ENCODE data around the gene SYCP2. TPM values are rescaled to one million over a fixed set of nuclear protein-coding genes. Genes with fewer than 3 reads are reported as not detected.

Gene SYCP2
- total and polyA plus RNA-seq, 2 of the 8 experiments (the other 6 are each of a cell fraction or from before 2014, with no cell fraction given), result 0.02 to 0.50 TPM

DNA sequence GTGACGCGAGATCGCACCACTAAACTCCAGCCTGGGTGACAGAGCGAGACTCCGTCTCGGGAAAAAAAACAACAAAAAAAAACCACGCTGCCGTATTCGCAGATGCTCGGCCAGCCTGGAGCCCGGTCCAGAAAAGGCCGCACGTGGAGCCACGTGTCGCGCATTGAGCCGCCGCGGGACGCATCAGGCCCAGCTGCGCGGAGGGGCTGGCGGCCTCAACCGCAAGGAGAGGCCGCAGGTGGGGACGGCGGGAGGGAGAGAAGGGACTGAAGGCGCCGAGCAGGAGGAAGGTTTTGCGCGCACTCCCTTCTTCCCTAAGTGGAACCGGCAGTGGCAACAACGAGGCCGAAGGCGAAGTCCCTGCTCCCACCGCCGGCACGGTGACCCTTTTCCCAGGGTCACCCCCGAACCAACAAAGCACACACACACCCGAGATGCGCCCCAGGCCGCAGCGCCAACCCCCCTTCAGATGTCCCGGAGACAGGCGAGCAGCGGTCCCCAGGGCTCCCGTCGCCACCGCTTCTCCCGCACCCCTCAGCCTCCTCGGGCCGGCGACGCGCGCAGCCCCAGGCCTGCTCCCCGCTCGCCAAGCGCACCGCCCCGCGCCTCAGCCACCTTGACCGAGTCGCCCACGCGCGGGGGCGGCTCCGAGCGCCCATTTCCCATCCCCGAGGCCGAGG is 681 bp downstream of the SYCP2 start:
- H4K91ac ChIP-seq (replicated peaks; ENCODE audit: insufficient read length, low read length), result no peak overlapping the region
- H3K18ac ChIP-seq (ENCODE audit: extremely low read depth, low read length), result no peak overlapping the region
- no peaks in the 10 kb centered on the region for H3K4me1 ChIP-seq (replicated peaks in 1 of 4; ENCODE audit: control insufficient read depth in 3 of 4, insufficient read depth in 4 of 4, low read length in 3 of 4)
- no peak overlapping the region for H3K4me2 ChIP-seq (ENCODE audit: insufficient read depth in 1 of 2, low read depth in 2 of 2, low read length in 2 of 2)
- no peak overlapping the region for H2AK5ac ChIP-seq (ENCODE audit: low read depth, low read length)
- no peak overlapping the region for H3K27ac ChIP-seq (ENCODE audit: low read depth, low read length)
- no peak overlapping the region for H2BK5ac ChIP-seq (ENCODE audit: low read depth, low read length)
- H3K4ac ChIP-seq (replicated peaks; ENCODE audit: insufficient read length, low read depth, low read length), result no peak overlapping the region
- no peak overlapping the region for H4K5ac ChIP-seq (ENCODE audit: insufficient read length, low read depth, low read length)
- no peak overlapping the region for H3K23ac ChIP-seq (ENCODE audit: insufficient read length)
- no peak overlapping the region for H3K56ac ChIP-seq (replicated peaks; ENCODE audit: insufficient read length, low read depth, low read length)
- no peak overlapping the region for H2BK12ac ChIP-seq (ENCODE audit: low read depth, low read length)
- FAIRE-seq (no peak), DNase-seq (ENCODE audit: low read depth in 1 of 2, low spot score in 2 of 2) (no peak)
- no peak overlapping the region for H2BK20ac ChIP-seq (ENCODE audit: low read length)
- no peaks in the 10 kb centered on the region for H4K20me1 ChIP-seq (replicated peaks in 1 of 2; ENCODE audit: control insufficient read depth in 1 of 2, insufficient read depth in 2 of 2, low read length in 2 of 2)
- ChIA-PET POLR2A (ENCODE audit: partially characterized antibody) (no interaction called here), CTCF (ENCODE audit: partially characterized antibody) (interaction anchor here (0.9 to 3.5 kb wide), 2 partner anchors 13 to 104 kb away, joined by 3 to 23 read pairs; no protein-coding TSS in a partner anchor)
- peaks cover 0 to 18% (median 16%) of the 10 kb centered on the region in 4 experiments; a peak in 6 of 7 replicates for H3K27me3 ChIP-seq (replicated peaks in 1 of 4; ENCODE audit: control insufficient read depth in 3 of 4, extremely low read depth in 1 of 4, insufficient read depth in 3 of 4, low read length in 3 of 4)
- H3K14ac ChIP-seq (ENCODE audit: insufficient read length), result no peak overlapping the region
- H3K9me3 ChIP-seq (ENCODE audit: insufficient read depth in 2 of 2, low read depth in 1 of 2, low read length in 1 of 2), result peaks cover 0 to 10% of the 10 kb centered on the region in 2 experiments; a peak in 2 of 4 replicates
- H3K79me2 ChIP-seq (ENCODE audit: control insufficient read depth in 1 of 2, insufficient read depth in 2 of 2, low read length in 2 of 2), result no peaks in the 10 kb centered on the region
- H3K79me1 ChIP-seq (ENCODE audit: low read depth, low read length), result no peaks in the 10 kb centered on the region
- peaks cover 0 to 6% (median 0%) of the 10 kb centered on the region in 4 experiments; a peak in 2 of 8 replicates for H3K36me3 ChIP-seq (ENCODE audit: control insufficient read depth in 2 of 4, insufficient read depth in 4 of 4, low read length in 3 of 4)
- no peak overlapping the region for H2BK15ac ChIP-seq (ENCODE audit: low read length)
- 94% methylated on average over 31 of the region's 72 CpGs; no CpG with 5 or more reads in 1 of the 2 experiments for WGBS, 2 experiments (ENCODE audit: extremely low coverage in 1 of 2, insufficient coverage in 1 of 2, insufficient read length in 1 of 2, insufficient replicate concordance in 2 of 2, low coverage in 1 of 2, low lambda C conversion rate in 2 of 2, missing lambda C conversion rate in 1 of 2)
- no peak overlapping the region for H3K9ac ChIP-seq (replicated peaks in 1 of 4; ENCODE audit: extremely low read depth in 1 of 4, low read depth in 3 of 4, low read length in 3 of 4)
- no peak overlapping the region for H2BK120ac ChIP-seq (replicated peaks; ENCODE audit: low read depth, low read length)
- H3K23me2 ChIP-seq (ENCODE audit: low read depth, low read length), result peaks cover 6% of the 10 kb centered on the region; the same call in 1 of the 2 replicates
- H2AFZ ChIP-seq (ENCODE audit: low read length), result no peak overlapping the region
- no peak overlapping the region; the same call in 1 of the 2 replicates for H4K8ac ChIP-seq (ENCODE audit: extremely low read depth, insufficient read depth, low read length)
- H3K4me3 ChIP-seq (ENCODE audit: extremely low read depth in 1 of 4, insufficient read depth in 2 of 4, low read depth in 3 of 4, low read length in 4 of 4), result no peak overlapping the region
- TF ChIP-seq CBX8 (IDR thresholded peaks at IDR 0.05; ENCODE audit: borderline replicate concordance, low read depth, low read length), result no peak
- TF ChIP-seq NRF1 (IDR thresholded peaks at IDR 0.05; ENCODE audit: low read depth, low read length), result no peak
- no peak for TF ChIP-seq KDM1A (IDR thresholded peaks at IDR 0.05; ENCODE audit: borderline replicate concordance, low read length)
- no peak for TF ChIP-seq GABPA (IDR thresholded peaks at IDR 0.05; ENCODE audit: borderline replicate concordance, insufficient read depth, low read length)
- TF ChIP-seq ATF3 (IDR thresholded peaks at IDR 0.05; ENCODE audit: insufficient read depth, low read depth, low read length), result no peak
- TF ChIP-seq SRF (IDR thresholded peaks at IDR 0.05; ENCODE audit: low read depth, low read length), result no peak
- no peak for TF ChIP-seq JUND (IDR thresholded peaks at IDR 0.05; ENCODE audit: low read length)
- no peak for TF ChIP-seq BACH1 (IDR thresholded peaks at IDR 0.05; ENCODE audit: low read length)
- TF ChIP-seq RXRA (IDR thresholded peaks at IDR 0.05; ENCODE audit: insufficient read depth, low read depth, low read length), result no peak
- no peak for TF ChIP-seq ZNF274 (IDR thresholded peaks at IDR 0.05; ENCODE audit: borderline replicate concordance, extremely low read depth, low read length)
- no peak for TF ChIP-seq ASH2L (IDR thresholded peaks at IDR 0.05; ENCODE audit: low read length)
- no peak for TF ChIP-seq KDM4A (IDR thresholded peaks at IDR 0.05; ENCODE audit: low read depth, low read length, severe bottlenecking)

Data from H1 (cell line).